CD4-positive, alpha-beta memory T cell (primary cell): ENCODE measurements around the gene PTPRJ. TPM values are rescaled to one million over a fixed set of nuclear protein-coding genes. Genes with fewer than 3 reads are reported as not detected.
"Not testable (repeated sequence)": the region's sequence is repeated elsewhere in the genome, so short reads cannot be mapped to it uniquely, and the experiment has no call there.

Experiments
- CTCF ChIA-PET: fragments of 350-600 bp; sonication (Branson Sonifier 250); formaldehyde crosslinking; loops from one replicate; lab custom pipeline; 2021; ENCODE audit warnings: inconsistent platforms; ENCODE audit not compliant: partially characterized antibody; lab: Charles Lee
- POLR2A ChIA-PET: fragments of 350-600 bp; sonication (Branson Sonifier 250); formaldehyde crosslinking; loops from one replicate; lab custom pipeline; 2021; ENCODE audit not compliant: partially characterized antibody; lab: Charles Lee
- DNase-seq, 5 donors: peaks; one replicate each; pipeline versions ENCODE4 v3.0.0 to v3.0.0-alpha.2; 2020 to 2022; ENCODE audit warnings: mixed read lengths in 1 of 5
- H3K27ac ChIP-seq: one replicate; pipeline ENCODE4 v1.7.0; 2013; ENCODE audit warnings: low read depth, low read length
- H3K27me3 ChIP-seq: 2 replicates; pipeline ENCODE4 v1.7.0; 2013; ENCODE audit warnings: mild to moderate bottlenecking, low read length, moderate library complexity; ENCODE audit not compliant: insufficient read depth
- H3K36me3 ChIP-seq: 2 replicates; pipeline ENCODE4 v1.7.0; 2013; ENCODE audit warnings: mild to moderate bottlenecking, low read length, moderate library complexity; ENCODE audit not compliant: insufficient read depth
- H3K4me1 ChIP-seq: 2 replicates; pipeline ENCODE4 v1.7.0; 2013; ENCODE audit warnings: mild to moderate bottlenecking, low read length, moderate library complexity; ENCODE audit not compliant: insufficient read depth
- H3K4me3 ChIP-seq, 2 donors: one replicate each; pipeline ENCODE4 v1.7.0; 2013; ENCODE audit warnings: low read length in 2 of 2, mild to moderate bottlenecking in 1 of 2
- H3K9me3 ChIP-seq, 2 donors: one replicate each; pipeline ENCODE4 v1.7.0; 2013; ENCODE audit warnings: low read length in 2 of 2, control low read depth in 1 of 2; ENCODE audit not compliant: control insufficient read depth in 1 of 2
- H3K27ac Mint-ChIP-seq, 7 donors: one replicate each; pipeline ENCODE4 v1.8.0; 2020 to 2021; ENCODE audit warnings: mixed read lengths in 7 of 7, mild to moderate bottlenecking in 6 of 7, inconsistent platforms in 3 of 7, moderate library complexity in 3 of 7
- H3K27me3 Mint-ChIP-seq, 2 donors: one replicate each; pipeline ENCODE4 v1.8.0; 2020 to 2021; ENCODE audit warnings: mixed read lengths in 2 of 2
- H3K36me3 Mint-ChIP-seq, 2 donors: one replicate each; pipeline ENCODE4 v1.8.0; 2020 to 2021; ENCODE audit warnings: mixed read lengths in 2 of 2, inconsistent platforms in 1 of 2, mild to moderate bottlenecking in 1 of 2
- H3K4me1 Mint-ChIP-seq, 4 donors: one replicate each; pipeline ENCODE4 v1.8.0; 2020 to 2021; ENCODE audit warnings: mixed read lengths in 4 of 4, mild to moderate bottlenecking in 1 of 4
- H3K4me3 Mint-ChIP-seq, 8 donors: one replicate each; pipeline ENCODE4 v1.8.0; 2020 to 2021; ENCODE audit warnings: mixed read lengths in 8 of 8, mild to moderate bottlenecking in 7 of 8, moderate library complexity in 6 of 8, inconsistent platforms in 3 of 8
- H3K9me3 Mint-ChIP-seq, 8 donors: one replicate each; pipeline ENCODE4 v1.8.0; 2020 to 2021; ENCODE audit warnings: mixed read lengths in 8 of 8, mild to moderate bottlenecking in 5 of 8, inconsistent platforms in 3 of 8, moderate library complexity in 1 of 8
- intact Hi-C: fragments of 100-400 bp; cut with micrococcal nuclease; formaldehyde crosslinking; loops from one replicate; pipeline ENCODE4 v1.15.1; 2023
- polyA plus RNA-seq, 2 donors: library from polyadenylated mRNA; unstranded; fragments of 300-500 nt; fragmentation: Illumina TruSeq; gene quantifications; one replicate each; pipeline ENCODE4 v1.2.3, GENCODE V29; 2021
- total RNA-seq, 2 experiments: library from RNA; stranded (reverse); gene quantifications; one replicate each; pipeline ENCODE4 v1.2.3, GENCODE V29; 2021

Gene PTPRJ
- total and polyA plus RNA-seq, 4 experiments from 2014 or later = 3.3 to 57.9 (median 37.2) TPM

GRCh38 chr11:47951504-47951903 is 28.9 kb upstream of the PTPRJ start:
- CTCF ChIA-PET, DNase-seq, H3K27ac ChIP-seq, H3K9me3 Mint-ChIP-seq, intact Hi-C loops, H3K27me3 Mint-ChIP-seq, H3K9me3 ChIP-seq, H3K36me3 ChIP-seq, H3K27me3 ChIP-seq, H3K4me3 ChIP-seq, H3K36me3 Mint-ChIP-seq, POLR2A ChIA-PET: not testable (repeated sequence)
- peak overlapping the region in 1 of 8 donors; percentile 47 for H3K4me3 Mint-ChIP-seq
- H3K27ac Mint-ChIP-seq = peak overlapping the region in 6 of 7 donors; percentile 7 to 93 (median 52)
- H3K4me1 Mint-ChIP-seq = peaks cover 16 to 37% (median 25%) of the 10 kb centered on the region in 4 donors
- peaks cover 22% of the 10 kb centered on the region for H3K4me1 ChIP-seq

- H3K27ac ChIP-seq = no peak overlapping the region
- no peaks in the 10 kb centered on the region for H3K27me3 ChIP-seq
- H3K36me3 Mint-ChIP-seq = no peaks in the 10 kb centered on the region
- no peaks in the 10 kb centered on the region for H3K27me3 Mint-ChIP-seq
- peak overlapping the region in 1 of 7 donors; percentile 13 for H3K27ac Mint-ChIP-seq
- no peak overlapping the region for H3K4me3 Mint-ChIP-seq
- no peaks in the 10 kb centered on the region for H3K36me3 ChIP-seq
- H3K4me3 ChIP-seq = no peak overlapping the region
- POLR2A ChIA-PET = interaction anchor here (1.0 to 1.5 kb wide), 6 partner anchors 11 to 154 kb away, joined by 3 to 4 read pairs (median 3); no protein-coding TSS in a partner anchor
- intact Hi-C loops = no loop called here
- H3K4me1 Mint-ChIP-seq = peaks cover 12 to 20% (median 16%) of the 10 kb centered on the region in 4 donors
- CTCF ChIA-PET = interaction anchor here (0.8 to 3.7 kb wide), 7 partner anchors 8 to 154 kb away, joined by 3 to 24 read pairs (median 4); no protein-coding TSS in a partner anchor
- DNase-seq = no peak
- H3K9me3 Mint-ChIP-seq = no peaks in the 10 kb centered on the region
- no peaks in the 10 kb centered on the region for H3K9me3 ChIP-seq
- peaks cover 14% of the 10 kb centered on the region for H3K4me1 ChIP-seq
These were observed 25.2 kb upstream of the PTPRJ start for GRCh38 chr11:47955061-47955755.

GRCh38 chr11:47960015-47960414 is 20.3 kb upstream of the PTPRJ start:
- H3K4me3 ChIP-seq = no peak overlapping the region
- DNase-seq = no peak
- no peaks in the 10 kb centered on the region for H3K27me3 Mint-ChIP-seq
- no peaks in the 10 kb centered on the region for H3K9me3 ChIP-seq
- intact Hi-C loops = no loop called here
- H3K27me3 ChIP-seq = no peaks in the 10 kb centered on the region
- H3K27ac Mint-ChIP-seq = no peak overlapping the region
- no peak overlapping the region for H3K27ac ChIP-seq
- H3K9me3 Mint-ChIP-seq = no peaks in the 10 kb centered on the region
- no peaks in the 10 kb centered on the region for H3K36me3 ChIP-seq
- peaks cover 4 to 6% (median 5%) of the 10 kb centered on the region in 4 donors for H3K4me1 Mint-ChIP-seq
- H3K4me3 Mint-ChIP-seq = no peak overlapping the region
- peaks cover 7% of the 10 kb centered on the region for H3K4me1 ChIP-seq
- ChIA-PET POLR2A (no interaction called here), CTCF (interaction anchor here (1.2 to 8.2 kb wide), 4 partner anchors 9 to 147 kb away, joined by 3 to 83 read pairs (median 10); no protein-coding TSS in a partner anchor)
- no peaks in the 10 kb centered on the region for H3K36me3 Mint-ChIP-seq

- POLR2A ChIA-PET = no interaction called here
- no peaks in the 10 kb centered on the region for H3K4me1 Mint-ChIP-seq
- Histone ChIP-seq H3K4me3 (no peak overlapping the region), H3K36me3 (no peaks in the 10 kb centered on the region), H3K9me3 (no peaks in the 10 kb centered on the region), H3K27ac (no peak overlapping the region), H3K4me1 (no peaks in the 10 kb centered on the region), H3K27me3 (no peaks in the 10 kb centered on the region)
- no peak for DNase-seq
- H3K9me3 Mint-ChIP-seq = no peaks in the 10 kb centered on the region
- H3K4me3 Mint-ChIP-seq = no peak overlapping the region
- intact Hi-C loops = no loop called here
- CTCF ChIA-PET = interaction anchor here (0.8 to 8.2 kb wide), 4 partner anchors 12 to 150 kb away, joined by 3 to 83 read pairs (median 4); no protein-coding TSS in a partner anchor
- no peak overlapping the region for H3K27ac Mint-ChIP-seq
- no peaks in the 10 kb centered on the region for H3K36me3 Mint-ChIP-seq
- no peaks in the 10 kb centered on the region for H3K27me3 Mint-ChIP-seq
These were observed 19.0 kb upstream of the PTPRJ start for GRCh38 chr11:47961383-47961782.

- Histone ChIP-seq H3K27me3 (no peaks in the 10 kb centered on the region), H3K9me3 (no peaks in the 10 kb centered on the region), H3K27ac (no peak overlapping the region), H3K4me1 (no peaks in the 10 kb centered on the region), H3K4me3 (no peak overlapping the region), H3K36me3 (no peaks in the 10 kb centered on the region)
- POLR2A ChIA-PET = interaction anchor here (2.1 kb wide), 1 partner anchor 145 kb away, joined by 5 read pairs; no protein-coding TSS in a partner anchor
- no peaks in the 10 kb centered on the region for H3K4me1 Mint-ChIP-seq
- intact Hi-C loops = loop anchor here (1.0 kb wide), 1 partner anchor 146 kb away; no protein-coding TSS in a partner anchor
- no peak overlapping the region for H3K27ac Mint-ChIP-seq
- no peaks in the 10 kb centered on the region for H3K9me3 Mint-ChIP-seq
- no peak overlapping the region for H3K4me3 Mint-ChIP-seq
- DNase-seq = no peak
- H3K27me3 Mint-ChIP-seq = no peaks in the 10 kb centered on the region
- CTCF ChIA-PET = interaction anchor here (0.5 to 8.2 kb wide), 8 partner anchors 15 to 147 kb away, joined by 3 to 83 read pairs (median 12); no protein-coding TSS in a partner anchor
- no peaks in the 10 kb centered on the region for H3K36me3 Mint-ChIP-seq
These were observed 15.8 kb upstream of the PTPRJ start for GRCh38 chr11:47964546-47964945.

- Mint-ChIP-seq H3K27me3 (no peaks in the 10 kb centered on the region), H3K27ac (no peak overlapping the region), H3K4me1 (no peaks in the 10 kb centered on the region), H3K9me3 (no peaks in the 10 kb centered on the region), H3K36me3 (no peaks in the 10 kb centered on the region), H3K4me3 (no peak overlapping the region)
- Histone ChIP-seq H3K4me3 (no peak overlapping the region), H3K27ac (no peak overlapping the region), H3K9me3 (no peaks in the 10 kb centered on the region), H3K36me3 (no peaks in the 10 kb centered on the region), H3K27me3 (no peaks in the 10 kb centered on the region), H3K4me1 (no peaks in the 10 kb centered on the region)
- intact Hi-C loops = no loop called here
- no peak for DNase-seq
- POLR2A ChIA-PET = interaction anchor here (1.0 kb wide), 1 partner anchor 34 kb away, joined by 3 read pairs; no protein-coding TSS in a partner anchor
- CTCF ChIA-PET = interaction anchor here (0.7 to 1.6 kb wide), 2 partner anchors 12 to 88 kb away, joined by 3 to 4 read pairs; no protein-coding TSS in a partner anchor
These were observed 12.5 kb upstream of the PTPRJ start for GRCh38 chr11:47967577-47968525.
